ENCODE data around the gene CLTCL1.
"Not testable (repeated sequence)": the region's sequence is repeated elsewhere in the genome, so short reads cannot be mapped to it uniquely, and the experiment has no call there.

Gene CLTCL1

DNA sequence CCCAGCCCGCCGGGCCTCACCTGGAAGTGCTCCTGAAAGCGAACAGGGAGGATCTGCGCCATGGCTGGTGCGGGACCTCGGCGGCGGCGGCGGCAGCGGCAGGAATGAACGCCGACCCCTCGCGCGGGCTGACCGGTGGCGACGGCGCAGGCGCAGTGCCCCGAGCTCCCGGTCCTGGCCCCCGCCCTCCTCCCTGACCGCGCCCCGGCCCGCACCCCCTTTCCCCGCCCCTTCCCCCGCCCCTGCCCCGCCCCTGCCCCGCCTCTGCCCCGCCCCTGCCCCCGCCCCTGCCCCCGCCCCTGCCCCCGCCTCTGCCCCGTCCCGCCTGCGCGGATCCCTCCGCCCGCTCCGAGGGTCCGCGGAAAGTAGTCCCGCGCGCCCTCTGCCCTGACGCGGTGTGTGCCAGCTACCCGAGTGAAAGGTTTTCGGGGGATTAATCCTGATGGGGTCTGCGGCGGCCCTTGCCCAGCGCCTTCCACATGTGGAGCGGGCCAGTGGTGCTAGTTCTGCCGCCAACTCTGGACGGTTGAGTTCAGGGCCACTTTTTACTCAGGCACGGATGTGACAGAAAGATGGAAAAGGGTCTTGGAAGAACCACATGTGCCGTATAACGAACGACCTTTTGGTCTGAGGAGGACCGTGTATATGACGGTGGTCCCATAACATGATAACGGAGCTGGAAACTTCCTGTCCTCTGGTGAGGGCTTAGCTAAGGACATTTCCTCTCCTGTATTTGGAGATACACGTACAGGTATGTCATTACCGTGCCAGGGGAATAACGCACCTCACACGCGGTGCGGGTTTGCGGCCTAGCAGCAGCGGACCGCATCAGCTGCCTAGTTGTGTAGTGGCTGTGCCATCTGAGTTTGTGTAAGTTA lies at the start of gene CLTCL1:
Gene CLTCL1 (minus strand): TSS at position 140 of the 878 bp plus-strand sequence. CDS start 78 bp downstream, at position 62.
- peak; percentile 72 for DNase-seq

DNA sequence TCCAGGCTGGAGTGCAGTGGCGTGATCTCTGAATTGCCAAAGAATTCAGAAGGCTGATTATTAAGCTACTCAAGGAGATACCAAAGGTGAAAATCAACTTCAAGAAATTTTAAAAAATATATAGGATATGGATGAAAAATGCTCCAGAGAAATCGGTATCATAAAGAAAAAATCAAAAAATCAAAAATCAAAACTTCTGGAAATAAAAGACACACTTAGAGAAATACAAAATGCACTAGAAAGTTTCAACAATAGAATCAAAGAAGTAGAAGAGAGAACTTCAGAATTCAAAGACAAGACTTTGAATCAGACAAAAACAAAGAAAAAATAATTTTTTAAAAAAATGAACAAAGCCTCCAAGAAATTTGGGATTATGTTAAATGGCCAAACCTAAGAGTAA lies 45.6 kb upstream of the CLTCL1 start:
- no peak for DNase-seq

DNA sequence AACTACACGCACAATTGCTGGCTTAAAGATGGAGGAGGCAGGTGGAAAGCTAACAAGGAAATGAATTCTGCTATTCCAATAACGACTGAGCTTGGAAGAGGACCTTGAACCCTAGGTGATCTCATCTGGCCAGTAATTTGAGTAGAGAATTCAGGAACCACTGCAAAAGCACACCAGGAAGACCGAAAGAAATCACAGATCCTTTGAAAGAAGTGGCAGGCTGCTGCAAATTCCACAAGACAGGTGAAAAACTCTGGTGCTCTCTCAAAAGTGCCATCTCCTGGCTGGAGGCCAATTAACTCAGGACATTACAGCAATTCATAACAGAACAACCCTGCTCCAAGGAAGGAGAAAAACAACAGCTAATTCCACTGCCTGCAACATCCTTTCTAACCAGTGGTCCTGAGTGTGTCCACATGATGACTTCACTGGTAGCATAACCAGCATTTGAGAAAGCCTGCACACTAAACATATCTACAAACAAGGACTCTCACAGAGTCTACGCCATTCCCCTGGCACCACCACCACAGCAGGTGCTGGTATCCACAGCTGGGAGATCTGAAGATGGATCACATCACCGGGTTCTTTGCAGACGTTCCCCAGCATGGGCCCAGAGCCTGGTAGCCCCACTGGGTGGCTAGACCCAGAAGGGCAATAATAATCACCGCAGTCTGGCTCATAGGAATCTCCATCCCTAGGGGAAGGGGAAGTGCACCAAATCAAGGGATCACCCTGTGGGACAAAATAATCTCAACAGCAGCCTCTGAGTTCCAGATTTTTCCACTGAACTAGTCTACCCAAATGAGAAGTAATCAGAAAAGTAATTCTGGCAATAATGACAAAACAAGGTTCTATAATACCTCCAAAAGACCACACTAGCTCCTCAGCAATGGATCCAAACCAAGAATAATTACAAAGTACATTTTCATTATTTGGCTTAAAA lies 44.9 kb upstream of the CLTCL1 start:
- DNase-seq = no peak

DNA sequence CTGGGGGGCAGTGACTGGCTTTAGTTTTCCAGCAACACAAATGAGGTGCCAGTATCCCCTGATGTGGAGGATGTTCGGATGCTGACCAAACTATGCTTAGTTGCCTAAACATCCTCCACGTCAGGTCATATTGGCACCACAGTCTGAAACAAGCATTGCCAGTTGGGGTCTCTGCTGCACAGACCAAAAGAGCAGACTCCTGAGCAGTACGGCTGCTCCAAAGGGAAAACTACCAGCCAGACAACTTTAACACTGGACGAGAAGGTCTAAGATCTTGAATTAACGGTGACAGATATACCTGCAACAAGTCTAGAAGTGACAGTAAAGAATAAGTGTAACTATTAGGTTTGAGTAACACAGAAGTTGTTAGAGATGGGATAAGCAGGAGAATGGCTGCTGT lies 40.5 kb upstream of the CLTCL1 start:
- DNase-seq = no peak

DNA sequence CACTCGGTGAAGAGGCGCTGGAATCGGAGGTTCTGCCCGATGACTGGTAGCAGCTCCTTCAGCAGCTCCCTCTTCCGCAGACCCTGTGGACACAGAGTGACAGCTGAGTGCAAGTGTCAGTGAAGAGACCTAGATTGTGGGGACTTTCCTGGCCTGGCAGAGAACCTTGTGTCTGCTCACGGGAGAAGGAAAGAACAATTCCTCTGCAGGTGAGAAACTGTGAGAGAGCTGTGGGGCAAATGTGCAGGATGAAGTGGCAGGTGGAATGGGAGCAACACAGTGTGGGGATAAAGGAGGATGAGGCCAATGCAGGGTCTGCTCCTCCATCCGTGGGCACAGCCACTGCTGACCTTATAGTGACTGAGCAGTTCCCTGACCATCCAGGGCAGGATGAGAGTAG lies 40.0 kb upstream of the CLTCL1 start:
- no peak for DNase-seq

DNA sequence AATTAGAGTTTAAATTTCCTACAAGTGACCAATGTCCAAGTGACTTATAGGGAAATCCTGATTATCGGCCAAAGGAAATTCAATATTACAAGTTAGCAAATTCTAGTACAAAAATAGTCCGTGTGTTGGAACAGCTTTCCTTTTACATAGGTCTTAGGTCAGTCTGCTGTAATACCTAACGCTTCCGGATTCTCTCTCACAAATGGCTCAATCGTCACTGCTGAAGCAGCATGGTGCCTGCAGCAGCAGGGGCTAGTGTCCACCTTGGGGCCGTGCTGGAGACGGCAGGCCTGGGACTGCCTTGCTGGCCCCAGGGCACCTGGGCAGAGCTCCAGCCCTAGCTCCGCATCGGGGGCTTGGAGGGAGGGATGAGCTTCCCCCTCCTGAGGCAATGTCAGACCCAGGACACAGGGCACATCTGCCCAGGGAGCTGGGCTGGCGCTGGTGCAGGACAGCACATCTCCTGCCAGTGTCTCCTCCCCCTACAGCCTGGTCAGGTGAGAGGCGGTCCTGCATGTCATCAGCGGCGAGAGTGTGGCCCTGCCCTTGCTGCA lies 39.4 kb upstream of the CLTCL1 start:
- no peak for DNase-seq

DNA sequence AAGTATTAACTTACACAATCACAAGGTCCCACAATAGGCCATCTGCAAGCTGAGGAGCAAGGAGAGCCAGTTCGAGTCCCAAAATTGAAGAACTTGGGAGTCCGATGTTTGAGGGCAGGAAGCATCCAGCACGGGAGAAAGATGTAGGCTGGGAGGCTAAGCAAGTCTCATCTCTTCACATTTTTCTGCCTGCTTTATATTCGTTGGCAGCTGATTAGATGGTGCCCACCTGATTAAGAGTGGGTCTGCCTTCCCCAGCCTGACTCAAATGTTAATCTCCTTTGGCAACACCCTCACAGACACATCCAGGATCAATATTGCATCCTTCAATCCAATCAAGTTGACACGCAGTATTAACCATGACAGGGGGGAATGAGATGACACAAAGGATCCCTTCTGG lies 38.7 kb upstream of the CLTCL1 start:
- not testable (repeated sequence) for DNase-seq

DNA sequence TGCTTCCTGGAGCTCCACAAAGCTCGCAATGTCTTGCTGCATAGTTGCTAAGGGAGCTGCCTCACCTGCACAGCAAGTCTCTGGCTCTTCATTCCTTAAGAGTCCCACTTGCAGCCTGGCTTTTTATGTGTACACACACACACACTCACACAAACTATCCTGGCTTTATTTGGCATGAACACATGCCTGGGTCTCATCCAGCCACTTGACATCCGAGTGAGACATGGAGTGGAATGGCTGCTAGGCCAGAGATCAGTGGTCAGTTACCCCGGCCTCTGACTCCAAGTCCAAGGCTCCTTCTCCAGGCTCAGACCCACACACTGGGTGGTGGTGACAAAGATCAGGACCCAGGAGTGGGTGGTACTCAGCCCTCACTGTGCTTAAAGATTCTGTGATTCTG lies 37.9 kb upstream of the CLTCL1 start:
- no peak for DNase-seq

DNA sequence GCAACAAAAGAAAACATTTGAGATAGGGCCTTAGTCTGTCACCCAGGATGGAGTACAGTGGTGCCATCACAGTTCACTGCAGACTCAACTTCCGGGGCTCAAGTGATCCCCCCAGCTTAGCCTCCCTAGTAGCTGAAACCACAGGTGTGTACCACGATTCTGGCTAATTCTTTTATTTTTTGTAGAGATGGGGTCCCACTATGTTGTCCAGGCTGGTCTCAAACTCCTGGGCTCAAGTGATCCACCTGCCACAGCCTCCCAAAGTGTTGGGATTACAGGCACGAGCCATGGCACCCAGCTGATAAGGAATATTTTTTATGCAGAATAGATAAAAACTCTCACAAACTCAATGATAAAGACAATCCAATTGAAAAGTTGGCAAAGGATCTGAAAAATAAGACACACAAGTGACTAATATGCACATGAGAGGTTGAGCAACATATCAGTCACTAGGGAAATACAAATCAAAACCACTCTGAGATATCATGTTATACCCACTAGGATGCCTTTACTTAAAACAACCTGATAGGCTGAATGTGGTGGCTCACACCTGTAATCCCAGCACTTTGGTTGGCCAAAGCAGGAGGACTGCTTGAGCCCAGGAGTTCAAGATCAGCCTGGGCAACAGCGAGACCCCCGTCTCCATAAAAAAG lies 33.9 kb upstream of the CLTCL1 start:
- no peak for DNase-seq

DNA sequence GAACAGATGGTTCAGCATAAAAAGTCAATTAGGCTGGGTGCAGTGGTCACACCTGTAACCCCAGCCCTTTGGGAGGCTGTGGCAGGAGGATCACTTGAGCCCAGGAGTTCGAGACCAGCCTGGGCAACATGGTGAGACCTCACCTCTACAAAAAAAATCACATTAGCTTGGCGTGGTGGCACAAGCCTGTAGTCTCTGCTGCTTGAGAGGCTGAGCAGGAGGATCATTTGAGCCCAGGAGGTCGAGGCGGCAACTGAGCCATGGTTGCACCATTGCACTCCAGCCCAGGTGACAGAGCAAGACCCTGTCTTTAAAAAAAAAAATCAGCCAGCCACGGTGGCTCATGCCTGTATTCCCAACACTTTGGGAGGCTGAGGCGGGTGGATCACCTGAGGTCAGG lies 31.9 kb upstream of the CLTCL1 start:
- not testable (repeated sequence) for DNase-seq

DNA sequence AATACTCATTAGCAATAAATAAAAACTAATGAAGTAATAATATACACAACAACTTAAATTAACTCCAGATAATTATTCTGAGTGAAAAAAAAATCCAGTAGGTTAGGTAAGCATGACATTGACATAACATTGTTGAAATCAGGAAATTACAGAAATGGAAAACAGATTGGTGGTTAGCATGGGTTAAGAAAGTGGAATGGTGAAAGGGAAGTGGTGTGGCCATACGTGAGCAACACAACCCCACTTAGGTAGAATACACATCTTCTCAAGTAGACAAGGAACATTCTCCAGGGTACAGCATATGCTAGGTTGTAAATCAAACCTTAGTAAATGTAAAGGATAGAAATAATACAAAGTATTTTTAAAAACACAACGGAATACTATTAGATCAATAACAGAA lies 30.2 kb upstream of the CLTCL1 start:
- no peak for DNase-seq

DNA sequence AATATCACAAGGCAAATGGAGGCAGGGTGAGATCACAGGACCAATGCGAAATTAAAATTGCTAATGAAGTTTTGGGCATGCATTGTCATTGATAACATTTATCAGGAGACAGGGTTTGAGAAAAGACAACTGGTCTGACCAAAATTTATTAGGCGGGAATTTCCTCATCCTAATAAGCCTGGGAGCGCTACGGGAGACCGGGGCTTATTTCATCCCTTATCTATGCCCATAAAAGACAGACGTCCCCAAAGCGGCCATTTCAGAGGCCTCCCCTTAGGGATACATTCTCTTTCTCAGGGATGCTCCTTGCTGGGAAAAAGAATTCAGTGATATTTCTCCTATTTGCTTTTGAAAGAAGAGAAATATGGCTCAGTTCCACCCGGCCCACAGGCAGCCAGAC lies 28.6 kb upstream of the CLTCL1 start:
- DNase-seq = not testable (repeated sequence)

DNA sequence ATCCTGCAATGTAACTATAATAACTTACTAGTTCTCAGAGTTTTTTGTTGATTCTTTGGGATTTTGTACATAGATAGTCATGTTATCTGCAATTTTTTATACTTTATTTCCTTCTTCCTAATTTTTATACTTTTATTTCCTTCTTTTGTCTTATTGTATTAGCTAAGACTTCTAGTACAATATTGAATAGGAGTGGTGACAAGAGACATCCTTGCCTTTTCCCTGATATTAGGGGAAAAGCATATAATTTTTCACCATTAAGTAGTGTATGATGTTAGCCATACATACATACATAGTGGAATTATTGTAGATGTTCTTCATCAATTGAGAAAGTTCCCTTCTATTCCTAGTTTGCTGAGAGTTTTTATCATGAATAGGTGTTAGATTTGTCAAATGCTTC lies 27.8 kb upstream of the CLTCL1 start:
- DNase-seq = no peak

DNA sequence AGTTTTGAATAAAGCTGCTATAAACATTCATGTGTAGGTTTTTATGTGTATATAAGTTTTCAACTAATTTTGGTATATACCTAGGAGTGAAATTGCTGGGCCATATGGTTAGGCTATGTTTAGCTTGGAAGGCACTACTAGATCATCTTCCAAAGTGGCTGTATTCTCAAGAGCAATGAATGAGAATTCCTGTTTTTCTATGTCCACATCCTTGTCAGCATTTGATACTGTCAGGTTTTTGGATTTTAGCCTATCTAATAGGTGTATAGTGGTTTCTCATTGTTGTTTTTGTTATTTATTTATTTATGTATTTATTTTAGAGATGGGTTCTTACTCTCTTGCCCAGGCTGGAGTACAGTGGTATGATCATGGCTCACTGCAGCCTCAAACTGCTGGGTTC lies 26.3 kb upstream of the CLTCL1 start:
- no peak for DNase-seq

DNA sequence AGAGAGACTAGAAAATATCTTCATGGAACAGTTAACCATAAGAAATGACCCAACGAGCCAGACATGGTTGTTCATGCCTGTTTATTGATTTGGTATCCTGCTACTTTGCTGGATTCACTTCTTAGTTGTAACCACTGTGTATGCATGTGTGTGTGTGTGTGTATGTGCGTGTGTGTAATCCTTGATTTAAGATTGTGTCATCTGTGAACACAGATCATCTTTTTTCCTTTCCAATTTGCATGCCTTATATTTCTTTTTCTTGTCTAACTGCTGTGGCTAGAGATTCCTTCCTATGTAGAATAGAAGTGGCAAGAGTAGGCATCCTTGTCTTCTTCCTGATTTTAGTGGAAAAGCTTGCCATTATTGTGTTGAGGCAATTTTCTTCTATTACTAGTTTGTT lies 16.4 kb upstream of the CLTCL1 start:
- no peak for DNase-seq

DNA sequence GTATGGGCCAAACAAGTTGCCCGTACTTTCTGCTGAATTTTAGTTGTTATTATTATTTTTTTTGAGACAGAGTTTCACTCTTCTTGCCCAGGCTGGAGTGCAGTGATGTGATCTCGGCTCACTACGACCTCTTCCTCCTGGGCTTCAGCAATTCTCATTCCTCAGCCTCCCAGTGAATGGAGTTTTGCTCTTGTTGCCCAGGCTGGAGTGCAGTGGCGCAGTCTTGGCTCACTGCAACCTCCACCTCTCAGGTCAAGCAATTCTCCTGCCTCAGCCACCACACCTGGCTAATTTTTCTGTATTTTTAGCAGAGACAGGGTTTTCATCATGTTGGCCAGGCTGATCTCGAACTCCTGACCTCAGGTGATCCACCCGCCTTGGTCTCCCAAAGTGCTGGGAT lies 15.0 kb upstream of the CLTCL1 start:
- DNase-seq = not testable (repeated sequence)

DNA sequence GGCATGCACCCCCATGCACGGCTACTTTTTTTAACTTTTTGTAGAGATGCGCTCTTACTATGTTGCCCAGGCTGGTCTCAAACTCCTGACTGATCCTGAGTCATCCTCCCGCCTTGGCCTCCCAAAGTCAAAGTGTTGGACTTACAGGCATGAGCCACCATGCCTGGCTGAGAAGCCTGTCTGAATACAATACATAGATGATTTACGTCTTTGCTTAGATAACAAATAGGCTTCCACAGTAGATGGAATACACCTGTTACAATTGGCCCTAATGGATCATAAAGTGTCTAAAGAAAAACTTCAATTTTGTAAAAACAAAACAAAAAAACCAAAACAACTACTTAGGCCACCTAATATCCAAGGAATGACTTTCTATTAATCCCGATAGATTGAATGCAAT lies 13.0 kb upstream of the CLTCL1 start:
- DNase-seq = no peak

DNA sequence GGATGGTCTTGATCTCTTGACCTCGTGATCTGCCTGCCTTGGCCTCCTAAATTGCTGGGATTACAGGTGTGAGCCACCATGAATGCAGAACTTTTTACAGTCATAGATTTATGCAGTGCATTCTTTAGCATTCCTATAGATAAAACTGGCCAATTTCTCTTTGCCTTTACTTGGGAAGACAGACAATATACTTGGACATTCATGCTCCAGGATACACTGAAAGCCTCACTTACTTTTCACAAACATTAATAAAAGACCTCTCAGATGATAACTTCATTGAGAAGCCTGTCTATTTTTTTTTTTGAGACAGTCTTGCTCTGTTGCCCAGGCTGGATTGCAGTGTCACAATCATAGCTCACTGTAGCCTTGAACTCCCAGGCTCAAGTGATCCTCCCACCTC lies 12.3 kb upstream of the CLTCL1 start:
- DNase-seq = no peak

DNA sequence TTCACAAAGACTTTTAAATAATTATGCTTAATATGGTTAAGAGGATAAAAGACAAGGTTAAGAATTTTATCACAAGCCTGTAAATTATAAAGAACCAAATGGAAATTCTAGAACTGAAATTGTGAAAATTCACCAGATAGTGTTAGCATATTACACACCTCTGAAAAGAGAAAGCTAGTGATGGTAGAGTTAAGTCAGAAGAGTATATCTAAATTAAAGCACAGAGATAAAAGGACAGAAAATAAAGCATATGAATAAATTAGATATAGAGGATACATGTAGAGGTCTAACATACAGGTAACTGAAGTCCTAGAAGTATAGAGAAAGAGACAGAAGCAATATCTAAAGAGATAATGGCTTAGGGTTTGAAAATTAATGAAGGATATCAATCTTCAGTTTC lies 4.2 kb upstream of the CLTCL1 start:
- no peak for DNase-seq

DNA sequence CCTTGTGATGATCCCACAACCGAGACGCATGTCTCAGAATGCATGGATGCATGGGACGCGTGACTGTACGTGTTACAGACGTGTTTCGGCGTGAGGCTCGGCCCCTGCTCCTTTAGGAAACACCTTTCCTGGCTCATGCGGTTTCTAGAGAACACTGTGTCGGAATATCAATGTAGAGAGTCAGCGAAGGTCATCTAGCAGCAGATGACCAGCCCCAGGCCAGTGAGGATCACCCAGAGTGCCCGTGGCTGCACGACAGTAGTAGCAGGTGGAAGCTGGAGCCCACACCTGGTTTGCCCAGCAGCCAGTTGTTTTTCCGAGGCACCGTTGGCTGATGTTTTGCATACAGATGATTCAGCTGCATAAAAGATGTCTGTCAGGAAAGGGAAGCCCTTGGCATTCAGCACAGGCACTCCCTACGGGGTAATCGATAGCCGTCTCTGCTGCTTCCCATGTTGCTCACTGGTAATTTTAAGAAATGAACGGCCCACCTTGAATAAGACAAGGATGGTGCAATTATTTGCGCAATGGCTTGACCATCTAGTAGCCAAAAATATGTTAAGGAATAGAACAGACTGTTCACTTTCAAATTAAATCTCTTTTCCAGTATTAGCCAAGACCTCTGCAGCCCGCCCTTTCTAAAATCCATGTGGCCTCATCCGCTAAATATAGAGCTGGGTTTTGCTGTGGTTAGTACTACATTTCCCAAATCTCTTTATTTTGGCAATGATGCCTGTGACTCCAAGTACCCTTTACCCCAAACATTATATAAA lies 1.1 kb upstream of the CLTCL1 start:
- peak; percentile 14 for DNase-seq

DNA sequence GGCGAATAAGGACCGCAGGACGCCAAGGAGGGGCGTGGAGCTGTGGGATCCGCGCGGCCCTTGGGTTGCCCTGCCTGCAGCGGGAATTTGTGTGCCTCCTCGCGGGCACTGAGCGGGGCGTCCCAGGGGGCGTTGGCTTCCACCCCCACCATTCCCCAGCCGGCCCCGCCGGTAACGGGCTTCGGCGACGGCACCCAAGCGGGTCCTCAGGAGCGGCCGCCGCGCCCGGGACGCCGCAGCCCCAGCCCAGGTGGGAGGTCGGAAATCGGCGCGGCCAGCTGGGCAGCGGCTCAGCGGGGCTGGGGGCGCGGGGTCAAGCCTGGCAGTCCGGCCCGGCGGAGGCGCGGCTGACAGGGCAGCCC lies 320 bp downstream of the CLTCL1 start:
- no peak for DNase-seq
